ENCODE data around the gene ASTL.

GRCh38 chr2:96138179-96139145 lies at the start of gene ASTL:
- TF ChIP-seq CTCF (IDR thresholded peaks at IDR 0.05) (peak; percentile 72), EZH2 (IDR thresholded peaks at IDR 0.05) (peak; percentile 24)

Data from neural progenitor cell (in vitro differentiated cells).